GM12874 (cell line): ENCODE data around the gene SLC6A7.

Experiments used
- CTCF ChIP-seq: IDR thresholded peaks from 2 replicates; pipeline ENCODE4 v1.5.1; 2011; ENCODE audit warnings: low read depth, mild to moderate bottlenecking, control low read depth, low read length, moderate library complexity; ENCODE audit not compliant: insufficient read depth

The SLC6A7 gene

GRCh38 chr5:150182774-150183173, 7.1 kb upstream of the SLC6A7 start:
- no peak for TF ChIP-seq CTCF

- no peak for TF ChIP-seq CTCF
Measured at GRCh38 chr5:150183436-150183835, 6.4 kb upstream of the SLC6A7 start.

GRCh38 chr5:150184006-150184405, 5.9 kb upstream of the SLC6A7 start:
- no peak for TF ChIP-seq CTCF

- TF ChIP-seq CTCF: no peak
Measured at GRCh38 chr5:150184990-150185912, 4.6 kb upstream of the SLC6A7 start.

- no peak for TF ChIP-seq CTCF
Measured at GRCh38 chr5:150186137-150186536, 3.7 kb upstream of the SLC6A7 start.

- TF ChIP-seq CTCF: no peak
Measured at GRCh38 chr5:150186897-150187296, 3.0 kb upstream of the SLC6A7 start.

- TF ChIP-seq CTCF: no peak
Measured at GRCh38 chr5:150188146-150188842, 1.6 kb upstream of the SLC6A7 start.
